Subcutaneous adipose tissue (tissue), 4 donors: ENCODE results near the gene UNC13B. TPM values are rescaled to one million over a fixed set of nuclear protein-coding genes. Genes with fewer than 3 reads are reported as not detected.

Experiments
- CTCF ChIP-seq: fragments of 450-650 bp; IDR thresholded peaks from one replicate; pipeline ENCODE4 v1.5.1; 2016; ENCODE audit warnings: low read depth, mild to moderate bottlenecking, control low read depth, antibody characterized with exemption, moderate library complexity
- total RNA-seq, 4 donors: library from RNA; depleted of rRNA; stranded (reverse); fragments of >200 nt; gene quantifications; one replicate each; pipeline ENCODE4 v1.1.0, GENCODE V29; 2016

UNC13B gene
- total RNA-seq, result 10 to 100 TPM; 17.5 to 31.6 (median 28.9) TPM

- TF ChIP-seq CTCF, result no peak
These were observed at the start of gene UNC13B for GRCh38 chr9:35161713-35162604. Gene UNC13B, plus strand, starts transcription at chr9:35162009. Its CDS starts 275 bp downstream, at chr9:35162284.

- no peak for TF ChIP-seq CTCF
These were observed 49.4 kb upstream of the UNC13B start for GRCh38 chr9:35112257-35113020.

DNA sequence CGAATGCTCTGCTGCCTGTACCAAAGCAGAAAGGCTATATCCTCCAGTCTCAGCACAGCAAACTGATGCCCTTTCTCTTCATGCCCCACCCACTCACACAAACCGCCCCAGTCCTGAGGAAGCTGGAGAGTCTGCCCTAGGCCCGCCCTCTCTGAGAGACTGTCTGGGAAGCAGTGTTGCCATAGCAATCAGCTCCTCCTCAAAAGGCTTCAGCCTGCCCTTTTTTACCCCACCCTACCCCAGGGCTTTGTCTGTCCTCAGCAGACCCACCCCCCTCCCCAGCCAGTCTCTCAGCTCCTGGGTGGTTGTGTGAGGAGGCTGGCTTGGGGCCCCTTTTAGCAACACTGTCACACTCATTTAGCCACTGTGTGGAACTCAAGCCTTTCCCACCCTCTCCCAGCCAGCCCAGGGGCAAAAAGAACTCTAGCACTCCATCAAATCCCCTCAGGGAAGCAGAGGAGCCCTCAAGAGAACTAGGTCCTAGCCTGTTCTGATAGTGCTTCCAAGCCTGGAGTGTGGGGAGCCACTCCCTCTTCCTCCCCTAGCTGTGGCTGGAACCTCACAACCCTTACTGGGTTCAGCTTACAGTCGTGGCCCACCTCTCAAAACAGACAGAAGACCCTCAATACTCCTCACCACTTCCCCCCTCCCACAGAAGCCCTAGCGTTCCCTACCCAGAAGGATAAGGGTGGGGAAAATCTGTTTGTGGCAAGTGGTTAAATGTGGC lies 47.5 kb upstream of the UNC13B start:
- no peak for TF ChIP-seq CTCF

DNA sequence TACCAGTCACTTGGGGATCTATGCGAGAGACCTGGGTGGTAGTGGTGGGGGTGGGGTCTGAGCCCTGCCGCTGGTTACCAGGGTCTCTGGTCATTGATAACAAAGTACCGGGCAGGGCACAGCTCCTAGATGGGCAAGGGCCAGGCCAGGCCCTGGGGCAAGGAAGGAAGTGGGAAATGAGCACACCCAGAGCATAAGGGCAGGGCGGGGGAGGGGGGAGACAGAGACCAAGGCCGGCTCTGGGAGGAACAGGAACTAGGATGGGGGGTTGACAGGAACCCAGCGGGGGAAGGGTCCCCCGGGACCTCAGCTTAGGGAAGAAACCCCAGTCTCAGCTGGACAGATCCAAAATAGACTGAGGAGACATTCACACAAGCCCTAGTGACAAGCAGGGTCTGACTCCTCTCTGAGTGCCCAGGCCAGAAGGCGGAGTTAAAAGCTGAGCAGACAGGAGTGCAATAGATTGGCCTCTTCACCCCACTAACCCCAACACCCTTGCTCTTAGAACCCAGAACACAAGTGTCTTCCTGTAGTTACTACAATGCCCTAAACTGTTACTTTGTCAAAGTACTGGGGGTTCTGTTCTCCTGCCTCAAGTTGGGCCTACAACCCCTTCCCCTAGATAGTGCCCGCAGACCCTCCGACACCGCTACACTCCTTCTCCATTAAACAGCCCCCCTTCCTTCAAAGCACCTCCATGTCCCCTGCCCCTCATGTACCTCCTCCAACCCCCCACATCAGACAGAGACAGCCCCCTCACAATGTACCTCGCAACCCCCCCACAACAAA lies 46.8 kb upstream of the UNC13B start:
- no peak for TF ChIP-seq CTCF

GRCh38 chr9:35115680-35116538 lies 45.9 kb upstream of the UNC13B start, which contains the start of gene ATOSB:
Gene ATOSB, minus strand, starts transcription at chr9:35115862. Its CDS starts 7,588 bp downstream, at chr9:35108274.
- TF ChIP-seq CTCF, result no peak

DNA sequence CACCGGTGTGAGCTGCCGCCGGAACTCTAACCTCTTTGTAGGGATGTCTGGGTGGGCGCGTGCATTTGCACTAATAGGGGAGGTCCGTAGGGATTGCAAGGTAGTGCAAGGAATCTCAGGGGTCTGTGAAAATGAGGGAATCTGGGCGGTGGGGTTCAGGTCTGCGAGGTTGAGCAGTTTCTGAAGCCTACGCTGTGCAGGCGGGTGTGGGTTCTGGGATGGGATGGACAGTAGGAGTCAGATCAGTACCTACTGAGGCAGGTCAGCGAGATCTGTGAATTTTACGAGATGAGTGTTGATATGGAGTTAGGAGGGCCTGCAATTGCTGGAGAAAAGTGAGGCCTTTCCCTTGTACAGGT lies 45.3 kb upstream of the UNC13B start:
- TF ChIP-seq CTCF, result no peak
